IMR-90 (cell line): ENCODE data around the gene TECTA. TPM values are rescaled to one million over a fixed set of nuclear protein-coding genes. Genes with fewer than 3 reads are reported as not detected.

ENCODE experiments used
- ATAC-seq: fragments of 200-7000 bp; cut with Tn5 transposase; 2 replicates; pipeline ENCODE4 v1.9.1; 2020; ENCODE audit warnings: low read depth, mild to moderate bottlenecking, moderate library complexity
- BruUV-seq: library from RNA; stranded (reverse); fragments of 400-500 nt; replicated peaks from 2 replicates; lab custom pipeline; 2021; lab: Mats Ljungman, UMichigan
- CTCF ChIA-PET: fragments of 300-600 bp; formaldehyde crosslinking; extraction: SDS; loops from one replicate; lab custom pipeline; 2021; ENCODE audit warnings: antibody characterized with exemption; lab: Yijun Ruan, JAX
- POLR2A ChIA-PET: fragments of 300-600 bp; sonication (Branson Sonifier 250); formaldehyde crosslinking; loops from one replicate; lab custom pipeline; 2022; ENCODE audit warnings: antibody characterized with exemption; ENCODE audit not compliant: unreplicated experiment; lab: Charles Lee
- DNase-seq: peaks from one replicate; pipeline ENCODE4 v3.0.0; 2013
- H2AFZ ChIP-seq: replicated peaks from 2 replicates; pipeline ENCODE3; 2013; ENCODE audit warnings: low read length, mild to moderate bottlenecking; ENCODE audit not compliant: poor library complexity
- H2AK5ac ChIP-seq: 2 replicates; pipeline ENCODE4 v1.6.1; 2013; ENCODE audit warnings: low read depth, low read length, inconsistent platforms
- H2AK9ac ChIP-seq: replicated peaks from 2 replicates; pipeline ENCODE3; 2013; ENCODE audit warnings: mild to moderate bottlenecking, low read depth, low read length, moderate library complexity; ENCODE audit not compliant: poor library complexity
- H2BK120ac ChIP-seq: 2 replicates; pipeline ENCODE4 v1.6.1; 2013; ENCODE audit warnings: low read depth, low read length, inconsistent platforms
- H2BK15ac ChIP-seq: 3 replicates; pipeline ENCODE4 v1.6.1; 2013; ENCODE audit warnings: low read depth, low read length, inconsistent platforms
- H2BK20ac ChIP-seq: 2 replicates; pipeline ENCODE4 v1.6.1; 2013; ENCODE audit warnings: low read depth, mild to moderate bottlenecking, inconsistent platforms, low read length, moderate library complexity
- H2BK5ac ChIP-seq: 2 replicates; pipeline ENCODE4 v1.6.1; 2013; ENCODE audit warnings: mild to moderate bottlenecking, low read depth, low read length, inconsistent platforms; ENCODE audit not compliant: poor library complexity, severe bottlenecking
- H3K14ac ChIP-seq: replicated peaks from 2 replicates; pipeline ENCODE4 v1.6.1; 2013; ENCODE audit warnings: low read depth, low read length, inconsistent platforms
- H3K18ac ChIP-seq: 2 replicates; pipeline ENCODE4 v1.6.1; 2013; ENCODE audit warnings: low read depth, low read length, control low read depth
- H3K23ac ChIP-seq: 2 replicates; pipeline ENCODE4 v1.6.1; 2013; ENCODE audit warnings: low read depth, low read length, inconsistent platforms
- H3K27ac ChIP-seq: 2 replicates; pipeline ENCODE4 v1.5.1; 2013; ENCODE audit warnings: mild to moderate bottlenecking, control low read depth, low read length; ENCODE audit not compliant: insufficient read depth
- H3K27me3 ChIP-seq: 2 replicates; pipeline ENCODE4 v1.6.1; 2013; ENCODE audit warnings: low read length; ENCODE audit not compliant: control insufficient read depth, insufficient read depth
- H3K36me3 ChIP-seq: 2 replicates; pipeline ENCODE4 v1.6.1; 2013; ENCODE audit warnings: low read length, mixed read lengths; ENCODE audit not compliant: control insufficient read depth, insufficient read depth
- H3K4ac ChIP-seq: 2 replicates; pipeline ENCODE4 v1.6.1; 2013; ENCODE audit warnings: low read depth, low read length, inconsistent platforms
- H3K4me1 ChIP-seq: 2 replicates; pipeline ENCODE4 v1.6.1; 2013; ENCODE audit warnings: low read length, mixed read lengths; ENCODE audit not compliant: control insufficient read depth, insufficient read depth
- H3K4me2 ChIP-seq: 2 replicates; pipeline ENCODE4 v1.6.1; 2013; ENCODE audit warnings: low read depth, mild to moderate bottlenecking, control low read depth, low read length, moderate library complexity
- H3K4me3 ChIP-seq: 2 replicates; pipeline ENCODE4 v1.5.1; 2013; ENCODE audit warnings: low read depth, mild to moderate bottlenecking, control low read depth, low read length, moderate library complexity; ENCODE audit not compliant: insufficient read depth
- H3K56ac ChIP-seq: 2 replicates; pipeline ENCODE4 v1.6.1; 2013; ENCODE audit warnings: low read length, inconsistent platforms; ENCODE audit not compliant: insufficient read depth; ENCODE audit errors: extremely low read depth
- H3K79me1 ChIP-seq, 2 experiments: 2 replicates each; pipeline ENCODE4 v1.6.1; 2013; ENCODE audit warnings: low read length in 2 of 2, inconsistent platforms in 1 of 2, low read depth in 1 of 2
- H3K9ac ChIP-seq: 2 replicates; pipeline ENCODE4 v1.6.1; 2013; ENCODE audit warnings: low read depth, low read length, control low read depth
- H3K9me1 ChIP-seq: 2 replicates; pipeline ENCODE4 v1.6.1; 2013; ENCODE audit warnings: low read length, inconsistent platforms; ENCODE audit not compliant: insufficient read depth
- H3K9me3 ChIP-seq: 2 replicates; pipeline ENCODE4 v1.6.1; 2013; ENCODE audit warnings: low read length; ENCODE audit not compliant: control insufficient read depth, insufficient read depth
- H4K20me1 ChIP-seq: 2 replicates; pipeline ENCODE4 v1.6.1; 2013; ENCODE audit warnings: low read length, inconsistent platforms; ENCODE audit not compliant: insufficient read depth
- H4K5ac ChIP-seq: 2 replicates; pipeline ENCODE4 v1.6.1; 2013; ENCODE audit warnings: mild to moderate bottlenecking, low read depth, low read length, control low read depth
- H4K8ac ChIP-seq, 2 experiments: 2 replicates each; pipeline ENCODE4 v1.6.1; 2013; ENCODE audit warnings: low read depth in 2 of 2, low read length in 2 of 2, control low read depth in 1 of 2, inconsistent platforms in 1 of 2
- H4K91ac ChIP-seq: 2 replicates; pipeline ENCODE4 v1.6.1; 2013; ENCODE audit warnings: low read depth, low read length, inconsistent platforms; ENCODE audit not compliant: insufficient read depth
- BHLHE40 ChIP-seq: fragments of 150-350 bp; IDR thresholded peaks from 2 replicates; pipeline ENCODE4 v1.6.1; 2016; ENCODE audit warnings: mild to moderate bottlenecking, low read depth, low read length
- CEBPB ChIP-seq: IDR thresholded peaks from 2 replicates; pipeline ENCODE4 v1.6.1; 2012; ENCODE audit warnings: low read depth, low read length, improper control_type of control experiment
- CHD1 ChIP-seq: IDR thresholded peaks from 2 replicates; pipeline ENCODE4 v1.6.1; 2012; ENCODE audit warnings: low read depth, low read length, improper control_type of control experiment
- CTCF ChIP-seq: conservative IDR thresholded peaks from 2 replicates; pipeline ENCODE4 v1.5.1; 2012; ENCODE audit warnings: mild to moderate bottlenecking, low read depth, low read length, improper control_type of control experiment
- ELK1 ChIP-seq: fragments of 150-350 bp; IDR thresholded peaks from 2 replicates; pipeline ENCODE4 v1.6.1; 2016; ENCODE audit warnings: low read depth, mild to moderate bottlenecking, low read length, moderate library complexity, borderline replicate concordance
- FOS ChIP-seq: fragments of 150-350 bp; IDR thresholded peaks from 2 replicates; pipeline ENCODE4 v1.6.1; 2016; ENCODE audit warnings: low read depth, low read length
- MAFK ChIP-seq: IDR thresholded peaks from 2 replicates; pipeline ENCODE4 v1.6.1; 2012; ENCODE audit warnings: low read depth, low read length, improper control_type of control experiment
- NFE2L2 ChIP-seq: fragments of 150-350 bp; IDR thresholded peaks from 2 replicates; pipeline ENCODE4 v1.6.1; 2016; ENCODE audit warnings: low read depth, mild to moderate bottlenecking, low read length
- RCOR1 ChIP-seq: IDR thresholded peaks from 2 replicates; pipeline ENCODE4 v1.6.1; 2012; ENCODE audit warnings: mild to moderate bottlenecking, low read length, improper control_type of control experiment; ENCODE audit not compliant: insufficient replicate concordance
- RFX5 ChIP-seq: IDR thresholded peaks from 2 replicates; pipeline ENCODE4 v1.8.0; 2012; ENCODE audit warnings: low read depth, mild to moderate bottlenecking, low read length, moderate library complexity
- SMC3 ChIP-seq: fragments of 150-350 bp; IDR thresholded peaks from 2 replicates; pipeline ENCODE4 v1.6.1; 2016; ENCODE audit warnings: low read depth, mild to moderate bottlenecking, antibody characterized with exemption, low read length, moderate library complexity
- USF2 ChIP-seq: fragments of 150-350 bp; IDR thresholded peaks from 2 replicates; pipeline ENCODE4 v1.6.1; 2017; ENCODE audit warnings: mild to moderate bottlenecking, antibody characterized with exemption, low read length, low read depth
- WGBS, 2 experiments: methylation state at CpG; one replicate each; pipeline versions ENCODE4 v1.1.5 to v1.1.7; 2013; ENCODE audit warnings: missing lambda C conversion rate in 2 of 2; ENCODE audit not compliant: insufficient read length in 1 of 2; ENCODE audit errors: extremely low coverage in 2 of 2; 5-methylcytosine and 5-hydroxymethylcytosine counted together
- dilution Hi-C: fragments of 300-500 bp; cut with HindIII; formaldehyde crosslinking; loops from one replicate; pipeline ENCODE4 v1.14.3; 2018; ENCODE audit warnings: low sequenced_read_pairs; ENCODE audit not compliant: unreplicated experiment
- in situ Hi-C: fragments of 300-500 bp; cut with MboI; formaldehyde crosslinking; loops from 3 replicates; pipeline ENCODE4 v1.14.3; 2019; ENCODE audit warnings: low sequenced_read_pairs, inconsistent platforms, mixed read lengths
- intact Hi-C: fragments of 100-400 bp; cut with micrococcal nuclease; formaldehyde crosslinking; loops from 2 replicates; pipeline ENCODE4 v1.10.0; 2022
- polyA plus RNA-seq, 3 experiments: library from polyadenylated mRNA; depleted of rRNA; stranded (reverse); fragments of >200 nt; gene quantifications; 2 replicates each; pipeline ENCODE4 v1.2.3, GENCODE V29; 2012; ENCODE audit warnings: low replicate concordance in 1 of 3
- total RNA-seq: library from RNA; depleted of rRNA; stranded (reverse); fragments of >200 nt; gene quantifications from 2 replicates; pipeline ENCODE4 v1.2.3, GENCODE V29; 2012

Gene TECTA
- total and polyA plus RNA-seq, 2 of the 4 experiments (the other 2 are of a cell fraction): 0.17 to 0.18 TPM

GRCh38 chr11:121132211-121132976 is 31.4 kb downstream of the TECTA start:
- WGBS, 2 experiments: 60% methylated on average over 1 of the region's 13 CpGs; no CpG with 5 or more reads in 1 of the 2 experiments
- no peak overlapping the region for H2AK5ac ChIP-seq
- H2BK20ac ChIP-seq: no peak overlapping the region
- POLR2A ChIA-PET: no interaction called here
- H2BK120ac ChIP-seq: no peak overlapping the region
- intact Hi-C loops: no loop called here
- H3K14ac ChIP-seq: no peak overlapping the region
- no peak overlapping the region for H3K4me2 ChIP-seq
- no peaks in the 10 kb centered on the region for H3K9me3 ChIP-seq
- no peak overlapping the region for H2AK9ac ChIP-seq
- no peaks in the 10 kb centered on the region for H3K79me1 ChIP-seq
- H2BK15ac ChIP-seq: no peak overlapping the region
- H3K18ac ChIP-seq: no peak overlapping the region
- H3K9me1 ChIP-seq: no peaks in the 10 kb centered on the region
- H4K8ac ChIP-seq: no peak overlapping the region
- H3K4me3 ChIP-seq: no peak overlapping the region
- no peak overlapping the region for H2AFZ ChIP-seq
- H3K36me3 ChIP-seq: no peaks in the 10 kb centered on the region
- in situ Hi-C loops: no loop called here
- no peak overlapping the region for H3K56ac ChIP-seq
- H4K91ac ChIP-seq: no peak overlapping the region
- peaks cover 3% of the 10 kb centered on the region; the same call in 1 of the 2 replicates for H3K27me3 ChIP-seq
- H4K20me1 ChIP-seq: no peaks in the 10 kb centered on the region
- dilution Hi-C loops: no loop called here
- no TSS peak for BruUV-seq
- H3K23ac ChIP-seq: no peak overlapping the region
- H2BK5ac ChIP-seq: no peak overlapping the region
- no peak overlapping the region for H3K4ac ChIP-seq
- no peak overlapping the region for H3K27ac ChIP-seq
- H3K9ac ChIP-seq: no peak overlapping the region
- no peaks in the 10 kb centered on the region for H3K4me1 ChIP-seq
- DNase-seq (no peak), ATAC-seq (no peak)
- no peak overlapping the region for H4K5ac ChIP-seq
- CTCF ChIA-PET: no interaction called here
- TF ChIP-seq SMC3 (no peak), MAFK (no peak), CHD1 (no peak), CEBPB (no peak), FOS (no peak), RCOR1 (no peak), BHLHE40 (no peak), NFE2L2 (no peak), ELK1 (no peak), RFX5 (no peak), CTCF (no peak), USF2 (no peak)
